Stimulated activated CD4-positive, alpha-beta T cell treated with anti-CD3 and anti-CD28 coated beads, Interleukin-2, amount 100 ng/mL, for 4 hours (primary cell): ENCODE data around the gene CADPS.

Experiments
- DNase-seq: peaks from one replicate; pipeline ENCODE4 v3.0.0-alpha.2; 2020; ENCODE audit warnings: low read depth

The CADPS gene

GRCh38 chr3:62688050-62688449, 187.2 kb downstream of the CADPS start:
- DNase-seq: no peak

- no peak for DNase-seq
Observed at GRCh38 chr3:62686503-62687294, 188.5 kb downstream of the CADPS start.

GRCh38 chr3:62682826-62683225, 192.4 kb downstream of the CADPS start:
- DNase-seq: no peak

GRCh38 chr3:62679988-62680387, 195.2 kb downstream of the CADPS start:
- no peak for DNase-seq

- DNase-seq: no peak
Observed at GRCh38 chr3:62678841-62679240, 196.4 kb downstream of the CADPS start.

GRCh38 chr3:62677926-62678325, 197.3 kb downstream of the CADPS start:
- DNase-seq: no peak

GRCh38 chr3:62676689-62677271, 198.4 kb downstream of the CADPS start:
- DNase-seq: no peak

- DNase-seq: no peak
Observed at GRCh38 chr3:62675492-62675891, 199.7 kb downstream of the CADPS start.

GRCh38 chr3:62672988-62673313, 202.3 kb downstream of the CADPS start:
- no peak for DNase-seq

- DNase-seq: no peak
Observed at GRCh38 chr3:62672270-62672987, 202.8 kb downstream of the CADPS start.

- DNase-seq: no peak
Observed at GRCh38 chr3:62670351-62670750, 204.9 kb downstream of the CADPS start.

GRCh38 chr3:62669161-62669560, 206.1 kb downstream of the CADPS start:
- no peak for DNase-seq

GRCh38 chr3:62667714-62668113, 207.5 kb downstream of the CADPS start:
- no peak for DNase-seq

- no peak for DNase-seq
Observed at GRCh38 chr3:62665627-62666437, 209.4 kb downstream of the CADPS start.

- DNase-seq: no peak
Observed at GRCh38 chr3:62662677-62663076, 212.5 kb downstream of the CADPS start.

GRCh38 chr3:62659660-62660059, 215.6 kb downstream of the CADPS start:
- DNase-seq: no peak

GRCh38 chr3:62655691-62656063, 219.5 kb downstream of the CADPS start:
- no peak for DNase-seq

GRCh38 chr3:62655056-62655690, 220.0 kb downstream of the CADPS start:
- no peak for DNase-seq

GRCh38 chr3:62653796-62654195, 221.4 kb downstream of the CADPS start:
- DNase-seq: no peak

GRCh38 chr3:62647711-62648110, 227.5 kb downstream of the CADPS start:
- DNase-seq: no peak

- DNase-seq: no peak
Observed at GRCh38 chr3:62644493-62644892, 230.7 kb downstream of the CADPS start.

GRCh38 chr3:62638316-62638715, 236.9 kb downstream of the CADPS start:
- no peak for DNase-seq
